Esophagus muscularis mucosa (tissue), 4 donors: ENCODE data around the gene ZCCHC8. TPM values are rescaled to one million over a fixed set of nuclear protein-coding genes. Genes with fewer than 3 reads are reported as not detected.

ENCODE experiments used
- DNase-seq: peaks from one replicate; pipeline ENCODE4 v3.0.0-alpha.2; 2017; ENCODE audit errors: extremely low spot score
- H3K27ac ChIP-seq, 4 donors: fragments of 200-600 bp; sonication (generic); replicated peaks in 1 of 4; 1 replicate in 3 of 4; 2 replicates in 1 of 4; pipeline ENCODE4 v1.5.1; 2016 to 2019; ENCODE audit warnings: mild to moderate bottlenecking in 1 of 4
- H3K27me3 ChIP-seq, 4 donors: fragments of 200-600 bp; sonication (generic); one replicate each; pipeline versions ENCODE4 v1.5.1 to v1.6.0; 2016 to 2019
- H3K36me3 ChIP-seq, 4 donors: fragments of 200-600 bp; sonication (generic); one replicate each; pipeline ENCODE4 v1.5.1; 2016 to 2019
- H3K4me1 ChIP-seq, 4 donors: fragments of 200-600 bp; sonication (generic); one replicate each; pipeline ENCODE4 v1.5.1; 2016 to 2019
- H3K4me3 ChIP-seq, 4 donors: fragments of 200-600 bp; sonication (generic); 1 replicate in 2 of 4; 2 replicates in 2 of 4; pipeline ENCODE4 v1.5.1; 2016 to 2019; ENCODE audit warnings: mild to moderate bottlenecking in 4 of 4, moderate library complexity in 1 of 4
- H3K9me3 ChIP-seq, 4 donors: fragments of 200-600 bp; sonication (generic); 1 replicate in 3 of 4; 2 replicates in 1 of 4; pipeline ENCODE4 v1.5.1; 2016 to 2019
- CTCF ChIP-seq, 3 experiments: fragments of 200-600 bp in 2 of 3; fragments of 450-650 bp in 1 of 3; sonication (generic) in 2 of 3; IDR thresholded peaks; one replicate each; pipeline ENCODE4 v1.5.1; 2017 to 2019; ENCODE audit warnings: antibody characterized with exemption in 3 of 3, mild to moderate bottlenecking in 2 of 3, moderate library complexity in 1 of 3
- EP300 ChIP-seq: sonication (generic); formaldehyde crosslinking; IDR thresholded peaks from one replicate; pipeline ENCODE4 v1.6.1; 2017; ENCODE audit warnings: antibody characterized with exemption
- POLR2A ChIP-seq: fragments of 450-650 bp; IDR thresholded peaks from one replicate; pipeline ENCODE4 v1.6.1; 2017; ENCODE audit warnings: antibody characterized with exemption, moderate library complexity, mild to moderate bottlenecking, low read depth
- POLR2AphosphoS5 ChIP-seq, 2 donors: sonication (generic); formaldehyde crosslinking; IDR thresholded peaks; one replicate each; pipeline ENCODE4 v1.6.1; 2017; ENCODE audit warnings: antibody characterized with exemption in 2 of 2
- WGBS: methylation state at CpG from one replicate; pipeline ENCODE4 v1.1.5; 2018; 5-methylcytosine and 5-hydroxymethylcytosine counted together
- intact Hi-C: fragments of 100-400 bp; cut with DNase I; formaldehyde crosslinking; loops from one replicate; pipeline ENCODE4 v1.15.1; 2023
- total RNA-seq, 4 donors: library from RNA; depleted of rRNA; stranded (reverse); fragments of >200 nt; gene quantifications; one replicate each; pipeline versions ENCODE4 v1.1.0 to v1.2.1, GENCODE V29; 2016

Gene ZCCHC8
- total RNA-seq, 4 donors from 2014 or later: 12.1 to 19.1 (median 14.1) TPM

- H3K27ac ChIP-seq: no peak overlapping the region
- H3K4me3 ChIP-seq: no peak overlapping the region
- H3K36me3 ChIP-seq: peaks cover 41 to 98% (median 92%) of the 10 kb centered on the region in 4 donors
- no peak for DNase-seq
- no peak for TF ChIP-seq POLR2A
- H3K9me3 ChIP-seq: no peaks in the 10 kb centered on the region
- no peaks in the 10 kb centered on the region for H3K4me1 ChIP-seq
- WGBS: 93% methylated on average over 6 of the region's 6 CpGs
- no peaks in the 10 kb centered on the region for H3K27me3 ChIP-seq
- intact Hi-C loops: no loop called here
Observed at GRCh38 chr12:122481861-122482260, 18.9 kb downstream of the ZCCHC8 start.

- no peak overlapping the region for H3K4me3 ChIP-seq
- H3K4me1 ChIP-seq: no peaks in the 10 kb centered on the region
- H3K27me3 ChIP-seq: no peaks in the 10 kb centered on the region
- WGBS: 98% methylated on average over 8 of the region's 8 CpGs
- no peak overlapping the region for H3K27ac ChIP-seq
- H3K36me3 ChIP-seq: peaks cover 46 to 98% (median 92%) of the 10 kb centered on the region in 4 donors
- no peak for DNase-seq
- TF ChIP-seq POLR2A (no peak), EP300 (no peak), POLR2AphosphoS5 (IDR thresholded peaks at IDR 0.05) (no peak), CTCF (IDR thresholded peaks at IDR 0.05) (no peak)
- intact Hi-C loops: no loop called here
- no peaks in the 10 kb centered on the region for H3K9me3 ChIP-seq
Observed at GRCh38 chr12:122480753-122481152, 20.0 kb downstream of the ZCCHC8 start.

- Histone ChIP-seq H3K4me3 (no peak overlapping the region), H3K36me3 (peaks cover 50 to 72% (median 69%) of the 10 kb centered on the region in 4 donors), H3K4me1 (peaks cover 6 to 16% (median 14%) of the 10 kb centered on the region in 4 donors), H3K27ac (no peak overlapping the region), H3K9me3 (no peaks in the 10 kb centered on the region), H3K27me3 (no peaks in the 10 kb centered on the region)
- no peak for DNase-seq
- 84% methylated on average over 2 of the region's 2 CpGs for WGBS
- intact Hi-C loops: loop anchor here (5.0 kb wide), 1 partner anchor 127 kb away; no protein-coding TSS in a partner anchor
- TF ChIP-seq CTCF (IDR thresholded peaks at IDR 0.05) (no peak), POLR2AphosphoS5 (IDR thresholded peaks at IDR 0.05) (no peak), EP300 (no peak), POLR2A (no peak)
Observed at GRCh38 chr12:122474324-122474716, 26.4 kb downstream of the ZCCHC8 start.

GRCh38 chr12:122473543-122474323 is 27.0 kb downstream of the ZCCHC8 start:
- Histone ChIP-seq H3K4me1 (peaks cover 6 to 16% (median 14%) of the 10 kb centered on the region in 4 donors), H3K36me3 (peaks cover 45 to 66% (median 63%) of the 10 kb centered on the region in 4 donors), H3K27ac (peak overlapping the region in 1 of 4 donors; percentile 5), H3K27me3 (no peaks in the 10 kb centered on the region), H3K4me3 (no peak overlapping the region), H3K9me3 (no peaks in the 10 kb centered on the region)
- no peak for TF ChIP-seq POLR2AphosphoS5 (IDR thresholded peaks at IDR 0.05)
- TF ChIP-seq EP300: no peak
- TF ChIP-seq POLR2A: no peak
- TF ChIP-seq CTCF (IDR thresholded peaks at IDR 0.05): no peak
- intact Hi-C loops: loop anchor here (2.0 to 5.0 kb wide), 2 partner anchors 75 to 126 kb away; no protein-coding TSS in a partner anchor
- DNase-seq: no peak
- 81% methylated on average over 19 of the region's 19 CpGs for WGBS
